NCI-H1417 (cell line): ENCODE data around the gene USP40.
"Not testable (repeated sequence)": the region's sequence is repeated elsewhere in the genome, so short reads cannot be mapped to it uniquely, and the experiment has no call there.

Experiments
- DNase-seq, 3 experiments: peaks; one replicate each; lab custom pipeline; 2025; lab: John Stamatoyannopoulos, UW

The USP40 gene, protein sequence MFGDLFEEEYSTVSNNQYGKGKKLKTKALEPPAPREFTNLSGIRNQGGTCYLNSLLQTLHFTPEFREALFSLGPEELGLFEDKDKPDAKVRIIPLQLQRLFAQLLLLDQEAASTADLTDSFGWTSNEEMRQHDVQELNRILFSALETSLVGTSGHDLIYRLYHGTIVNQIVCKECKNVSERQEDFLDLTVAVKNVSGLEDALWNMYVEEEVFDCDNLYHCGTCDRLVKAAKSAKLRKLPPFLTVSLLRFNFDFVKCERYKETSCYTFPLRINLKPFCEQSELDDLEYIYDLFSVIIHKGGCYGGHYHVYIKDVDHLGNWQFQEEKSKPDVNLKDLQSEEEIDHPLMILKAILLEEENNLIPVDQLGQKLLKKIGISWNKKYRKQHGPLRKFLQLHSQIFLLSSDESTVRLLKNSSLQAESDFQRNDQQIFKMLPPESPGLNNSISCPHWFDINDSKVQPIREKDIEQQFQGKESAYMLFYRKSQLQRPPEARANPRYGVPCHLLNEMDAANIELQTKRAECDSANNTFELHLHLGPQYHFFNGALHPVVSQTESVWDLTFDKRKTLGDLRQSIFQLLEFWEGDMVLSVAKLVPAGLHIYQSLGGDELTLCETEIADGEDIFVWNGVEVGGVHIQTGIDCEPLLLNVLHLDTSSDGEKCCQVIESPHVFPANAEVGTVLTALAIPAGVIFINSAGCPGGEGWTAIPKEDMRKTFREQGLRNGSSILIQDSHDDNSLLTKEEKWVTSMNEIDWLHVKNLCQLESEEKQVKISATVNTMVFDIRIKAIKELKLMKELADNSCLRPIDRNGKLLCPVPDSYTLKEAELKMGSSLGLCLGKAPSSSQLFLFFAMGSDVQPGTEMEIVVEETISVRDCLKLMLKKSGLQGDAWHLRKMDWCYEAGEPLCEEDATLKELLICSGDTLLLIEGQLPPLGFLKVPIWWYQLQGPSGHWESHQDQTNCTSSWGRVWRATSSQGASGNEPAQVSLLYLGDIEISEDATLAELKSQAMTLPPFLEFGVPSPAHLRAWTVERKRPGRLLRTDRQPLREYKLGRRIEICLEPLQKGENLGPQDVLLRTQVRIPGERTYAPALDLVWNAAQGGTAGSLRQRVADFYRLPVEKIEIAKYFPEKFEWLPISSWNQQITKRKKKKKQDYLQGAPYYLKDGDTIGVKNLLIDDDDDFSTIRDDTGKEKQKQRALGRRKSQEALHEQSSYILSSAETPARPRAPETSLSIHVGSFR

DNA sequence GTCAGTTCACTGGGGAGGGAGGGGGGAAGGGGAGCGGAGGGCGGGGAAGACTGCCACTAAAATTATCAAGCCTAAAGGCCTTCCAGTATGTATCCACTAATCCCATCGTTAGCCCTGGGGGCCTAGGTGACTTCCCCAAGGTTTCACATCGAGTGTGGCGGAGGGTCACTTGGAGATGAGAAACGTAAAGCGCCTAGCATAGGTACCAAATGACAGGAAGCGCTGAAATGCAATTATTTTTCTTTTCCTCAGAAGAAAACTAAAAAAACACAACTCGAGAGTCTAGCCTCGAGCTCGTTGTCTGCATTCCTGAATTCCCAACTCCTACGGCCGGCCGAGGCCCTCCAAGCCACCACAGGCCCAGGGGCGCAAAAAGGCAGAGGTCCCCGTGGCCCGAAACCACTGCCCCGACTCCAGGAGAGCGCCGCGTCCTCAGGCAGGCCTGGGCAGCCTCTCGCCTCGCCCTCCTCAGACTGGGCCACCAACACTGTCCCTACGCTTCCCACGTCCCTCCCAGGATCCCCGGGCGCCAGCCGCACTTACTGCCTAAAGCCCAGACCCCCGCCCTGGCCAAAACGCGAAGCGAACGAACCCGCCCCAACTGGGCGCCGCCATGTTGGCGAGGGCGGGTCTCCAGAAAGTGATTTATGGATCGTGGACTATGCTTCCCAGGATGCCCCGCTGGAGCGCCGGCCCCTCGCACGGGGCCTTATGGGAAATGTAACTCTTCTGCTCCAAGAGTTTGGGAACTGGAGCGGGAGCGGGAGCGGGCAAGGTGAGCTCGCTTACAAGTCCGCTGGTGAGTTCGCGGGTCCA is at the start of gene USP40:
Gene USP40 (minus strand): TSS at position 642 of the 816 bp plus-strand sequence. CDS start 1,228 bp downstream, outside the sequence.
- DNase-seq: peak; percentile 82 to 96 (median 92)

DNA sequence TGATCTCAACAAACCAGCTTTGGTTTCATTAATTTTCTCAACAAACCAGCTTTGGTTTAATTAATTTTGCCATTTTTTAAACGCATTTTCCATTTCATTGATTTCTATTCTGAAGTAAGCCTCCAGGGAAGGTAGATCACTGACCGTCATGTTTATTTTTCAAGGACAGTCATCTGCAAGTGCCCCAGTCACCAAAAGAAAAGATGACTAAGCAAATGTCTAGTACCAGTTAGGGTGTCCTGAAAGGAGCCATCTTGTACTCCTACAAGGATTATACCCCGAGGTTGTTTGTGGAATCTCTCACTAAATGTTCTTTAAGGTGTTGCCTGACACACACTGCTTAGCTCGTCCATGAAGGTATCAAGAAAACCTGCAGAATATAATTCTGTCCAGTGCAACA is 44.7 kb upstream of the USP40 start:
- no peak for DNase-seq

DNA sequence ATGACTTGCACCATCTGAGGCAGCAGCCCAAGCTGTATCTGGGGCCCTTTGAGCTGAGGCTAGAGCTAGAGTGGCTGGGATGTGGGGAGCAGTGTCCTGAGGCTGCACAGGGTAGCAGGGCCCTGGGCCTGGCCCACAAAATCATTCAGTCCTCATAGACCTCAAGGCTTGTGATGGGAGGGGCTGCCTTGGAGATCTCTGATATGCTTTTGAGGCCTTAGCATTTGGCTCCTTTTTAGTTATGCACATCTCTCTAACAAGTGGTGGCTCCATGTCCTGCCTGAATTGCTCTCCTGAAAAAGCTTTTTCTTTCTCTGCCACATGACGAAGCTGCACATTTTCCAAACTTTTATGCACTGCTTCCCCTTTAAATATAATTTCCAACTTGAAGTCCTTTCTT is 39.1 kb upstream of the USP40 start:
- DNase-seq: no peak

DNA sequence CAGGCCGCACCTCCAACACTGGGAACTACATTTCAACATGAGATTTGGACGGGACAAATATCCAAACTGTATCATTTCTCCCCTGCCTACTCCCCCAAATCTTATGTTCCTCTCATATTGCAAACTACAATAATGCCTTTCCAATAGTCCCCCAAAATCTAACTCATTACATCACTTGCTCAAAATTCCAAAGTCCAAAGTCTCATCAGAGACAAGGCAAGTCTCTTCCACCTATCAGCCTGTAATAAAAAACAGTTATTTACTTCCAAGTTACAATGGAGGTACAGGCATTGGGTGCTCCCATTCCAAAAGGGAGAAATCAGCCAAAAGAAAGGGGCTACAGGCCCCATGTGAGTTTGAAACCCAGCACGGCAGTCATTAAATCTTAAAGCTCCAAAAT is 38.2 kb upstream of the USP40 start:
- no peak for DNase-seq

- DNase-seq: no peak
Observed at GRCh38 chr2:233603520-233603919, 36.9 kb upstream of the USP40 start.

GRCh38 chr2:233602076-233602475 is 35.5 kb upstream of the USP40 start:
- DNase-seq: no peak

- DNase-seq: no peak
Observed at GRCh38 chr2:233600386-233600785, 33.8 kb upstream of the USP40 start.

DNA sequence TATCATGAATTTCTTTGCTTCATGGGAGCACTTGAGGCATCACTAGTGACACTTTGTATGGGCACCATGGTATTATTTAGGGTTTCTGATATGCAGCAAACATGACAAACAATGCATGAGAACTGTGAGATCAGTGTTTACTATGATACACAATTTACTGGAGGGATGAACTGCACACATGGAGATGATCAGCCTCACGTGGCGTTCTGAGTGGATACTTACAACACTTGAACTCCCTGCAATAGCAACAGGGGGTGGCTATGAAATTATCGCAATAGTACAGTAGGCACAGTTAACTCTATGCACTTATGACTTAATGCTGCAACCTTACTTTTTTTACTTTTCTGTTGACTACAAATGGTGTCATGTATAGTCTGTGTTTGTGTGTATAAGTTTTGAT is 32.4 kb upstream of the USP40 start:
- peak; percentile 3 to 61 (median 24) for DNase-seq

DNA sequence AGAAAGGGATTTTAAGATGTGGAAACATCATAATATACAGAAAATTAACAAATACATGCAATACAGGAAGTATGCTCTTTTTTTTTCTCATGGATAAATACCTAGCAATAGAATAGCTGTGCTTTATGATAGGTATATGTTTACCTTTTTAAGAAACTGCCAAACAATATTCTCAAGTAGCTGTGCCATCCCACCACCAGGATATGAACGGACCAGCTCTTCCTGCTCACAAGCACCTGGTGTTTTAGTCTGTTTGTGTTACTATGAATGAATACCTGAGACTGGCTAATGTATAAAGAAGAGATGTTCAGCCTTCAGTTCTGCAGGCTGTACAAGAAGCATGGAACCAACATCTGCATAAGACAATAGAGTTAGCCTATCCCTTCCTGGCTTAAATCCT is 30.9 kb upstream of the USP40 start:
- DNase-seq: peak in 1 of 3 experiments; percentile 26

DNA sequence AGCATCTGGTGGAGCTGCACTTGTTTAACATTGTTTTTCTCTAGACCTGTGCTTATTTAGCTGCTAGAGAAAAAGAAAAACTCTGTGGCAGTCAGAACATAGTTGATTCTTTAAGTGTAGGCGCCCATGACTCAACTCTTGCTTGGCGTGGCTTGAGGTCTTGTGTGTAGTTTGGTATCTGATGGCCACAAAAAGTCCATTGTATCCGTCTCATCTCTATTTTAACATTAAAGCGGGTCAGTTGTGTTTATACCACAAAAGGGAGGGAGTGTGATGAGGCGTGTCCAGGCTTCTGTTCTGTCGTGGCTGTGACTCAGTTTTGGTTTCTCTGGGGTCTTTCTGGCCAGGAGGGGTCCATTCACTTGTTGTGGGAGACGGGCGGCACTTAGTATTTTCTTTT is 26.6 kb upstream of the USP40 start:
- DNase-seq: no peak

DNA sequence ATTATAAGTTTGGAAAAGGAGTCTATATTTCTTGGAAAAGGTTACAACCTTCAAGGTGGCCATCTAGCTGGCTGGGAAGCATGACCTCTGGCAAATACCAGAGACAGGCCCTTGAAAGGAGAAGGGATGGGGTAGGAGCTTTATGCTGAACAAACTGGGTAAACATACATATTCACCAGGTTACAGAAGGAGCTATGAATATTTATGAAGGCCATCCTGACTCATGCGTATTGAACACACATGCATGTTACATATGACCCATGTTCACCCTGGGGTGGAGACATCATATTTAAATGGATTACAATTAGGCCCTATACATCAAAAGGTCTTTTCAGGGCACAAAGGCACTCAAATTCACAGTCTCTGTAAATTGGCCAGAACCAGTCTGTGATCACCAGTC is 26.1 kb upstream of the USP40 start:
- DNase-seq: not testable (repeated sequence)

DNA sequence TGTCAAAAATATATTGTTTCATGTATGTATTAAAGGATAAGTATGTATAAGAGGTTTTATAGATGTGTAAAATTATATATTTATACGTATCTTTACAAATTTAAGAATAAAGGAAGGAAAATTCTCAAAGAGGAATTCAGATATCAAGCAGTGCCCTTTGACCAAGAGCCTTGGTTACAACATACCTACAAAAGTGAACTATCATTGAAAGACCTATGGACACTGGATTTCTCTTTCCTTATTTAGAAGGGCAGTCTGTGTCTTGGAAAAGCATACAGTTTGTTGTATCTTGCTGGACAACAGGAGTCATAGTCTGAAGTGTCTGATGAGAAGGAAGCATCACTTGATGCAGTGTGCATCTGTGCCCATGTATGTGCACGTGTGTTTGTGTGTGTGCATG is 21.8 kb upstream of the USP40 start:
- no peak for DNase-seq

- DNase-seq: peak in 1 of 3 experiments; percentile 17
Observed at GRCh38 chr2:233584210-233584609, 17.6 kb upstream of the USP40 start.

- DNase-seq: not testable (repeated sequence)
Observed at GRCh38 chr2:233583217-233583965, 16.8 kb upstream of the USP40 start.

DNA sequence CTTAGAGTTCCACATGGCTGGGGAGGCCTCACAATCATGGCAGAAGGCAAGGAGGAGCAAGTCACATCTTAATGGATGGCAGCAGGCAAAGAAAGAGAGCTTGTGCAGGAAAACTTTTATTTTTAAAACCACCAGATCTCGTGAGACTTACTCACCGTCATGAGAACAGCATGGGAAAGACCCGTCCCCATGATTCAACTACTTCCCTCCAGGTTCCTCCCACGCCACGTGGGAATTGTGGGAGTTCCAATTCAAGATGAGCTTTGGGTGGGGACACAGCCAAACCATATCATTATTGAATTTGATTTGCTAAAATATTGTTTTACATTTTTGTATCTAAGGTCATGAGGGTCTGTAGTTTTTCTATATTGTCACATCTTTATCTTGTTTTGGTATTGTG is 10.8 kb upstream of the USP40 start:
- DNase-seq: not testable (repeated sequence)

DNA sequence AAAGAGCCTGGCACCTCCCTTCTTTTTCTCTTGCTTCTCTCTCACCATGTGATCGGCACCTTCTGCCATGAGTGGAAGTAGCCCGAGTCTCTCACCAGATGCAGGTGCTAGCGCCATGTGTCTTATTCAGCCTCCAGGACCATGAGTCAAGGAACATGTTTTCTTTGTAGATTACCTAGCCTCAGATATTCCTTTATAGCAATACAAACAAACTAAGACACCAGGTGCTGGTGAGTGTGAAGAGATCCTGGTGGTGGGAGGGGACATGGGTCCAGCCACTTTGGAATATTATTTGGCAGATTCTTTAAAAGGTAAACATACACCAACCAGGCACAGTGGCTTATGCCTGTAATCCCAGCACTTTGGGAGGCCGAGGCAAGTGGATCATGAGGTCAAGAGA is 5.9 kb upstream of the USP40 start:
- DNase-seq: peak in 1 of 3 experiments; percentile 2

GRCh38 chr2:233571462-233571861 is 4.9 kb upstream of the USP40 start:
- no peak for DNase-seq

DNA sequence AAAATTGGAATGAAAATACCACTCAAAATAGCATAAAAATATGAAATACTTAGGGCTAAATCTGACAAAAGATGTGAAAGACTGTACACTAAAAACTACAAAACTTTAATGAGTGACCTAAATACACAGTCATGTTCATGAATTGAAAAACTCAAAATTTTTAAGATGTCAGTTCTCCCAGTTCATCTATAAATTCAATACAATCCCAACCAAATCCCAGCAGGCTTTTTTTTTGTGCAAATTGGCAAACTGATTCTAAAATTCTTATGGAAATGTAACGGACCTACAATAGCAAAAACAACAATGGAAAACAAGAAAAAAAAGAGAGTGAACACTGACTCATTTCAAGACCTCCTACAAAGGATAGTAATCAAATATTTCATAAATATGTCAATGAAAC is 4.4 kb upstream of the USP40 start:
- no peak for DNase-seq

GRCh38 chr2:233565685-233566140 is 869 bp downstream of the USP40 start:
- peak in 1 of 3 experiments; percentile 36 for DNase-seq

DNA sequence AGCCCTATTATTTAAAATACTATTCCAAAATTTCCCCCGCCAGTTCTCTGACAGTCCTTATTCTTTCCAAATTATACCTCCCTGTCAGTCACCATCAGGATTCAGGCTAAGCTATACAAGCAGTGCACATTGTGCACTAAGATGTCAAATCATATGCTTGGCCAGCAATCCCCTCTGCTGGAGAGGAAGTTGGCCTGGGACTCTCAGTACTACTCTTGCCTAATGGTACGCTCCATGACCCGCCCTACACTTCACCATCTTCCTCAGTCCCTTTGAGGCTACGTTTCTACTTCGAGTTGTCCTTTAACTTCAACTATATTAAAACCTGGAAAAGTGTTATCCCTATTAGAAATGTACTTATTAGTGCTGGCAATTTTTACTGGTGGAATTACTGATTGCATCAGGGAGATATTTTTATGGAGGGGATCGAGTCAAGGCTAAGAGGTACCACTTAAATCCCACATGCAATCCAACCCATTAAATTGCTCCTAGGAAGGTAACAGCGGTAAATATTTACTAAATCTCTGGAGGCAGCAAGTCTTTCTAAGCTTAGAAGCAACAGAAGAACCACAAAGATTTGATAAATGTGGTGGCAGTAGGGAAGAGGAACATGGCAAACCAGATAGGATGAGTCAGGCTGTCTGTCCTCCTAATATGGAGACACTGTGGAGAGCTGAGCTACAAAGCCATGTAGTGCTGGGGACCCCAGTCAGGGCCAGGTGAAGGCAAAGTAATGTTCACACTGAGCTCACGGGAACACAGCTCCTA is 2.7 kb downstream of the USP40 start:
- no peak for DNase-seq
